Naive thymus-derived CD4-positive, alpha-beta T cell (primary cell): ENCODE measurements around the gene ANKRD66. TPM values are rescaled to one million over a fixed set of nuclear protein-coding genes. Genes with fewer than 3 reads are reported as not detected.
"Not testable (repeated sequence)": the region's sequence is repeated elsewhere in the genome, so short reads cannot be mapped to it uniquely, and the experiment has no call there.

ENCODE experiments used
- ATAC-seq: fragments of 150-1000 bp; cut with Tn5 transposase; 2 replicates; pipeline ENCODE4 v1.10.0; 2021; ENCODE audit warnings: mild to moderate bottlenecking, moderate library complexity
- CTCF ChIA-PET: fragments of 350-600 bp; sonication (Branson Sonifier 250); formaldehyde crosslinking; loops from one replicate; lab custom pipeline; 2021; ENCODE audit warnings: antibody characterized with exemption; lab: Charles Lee
- POLR2A ChIA-PET: fragments of 350-600 bp; sonication (Branson Sonifier 250); formaldehyde crosslinking; loops from one replicate; lab custom pipeline; 2021; ENCODE audit warnings: antibody characterized with exemption, inconsistent platforms; lab: Charles Lee
- DNase-seq, 9 donors: peaks; one replicate each; pipeline versions ENCODE4 v3.0.0 to v3.0.0-alpha.2; 2020 to 2022; ENCODE audit warnings: mixed read lengths in 1 of 9
- H3K27ac ChIP-seq: one replicate; pipeline ENCODE4 v1.7.0; 2013; ENCODE audit warnings: mild to moderate bottlenecking, low read depth, low read length, moderate library complexity
- H3K27me3 ChIP-seq, 2 donors: one replicate each; pipeline ENCODE4 v1.7.0; 2013; ENCODE audit warnings: low read length in 2 of 2, mild to moderate bottlenecking in 2 of 2, moderate library complexity in 2 of 2; ENCODE audit not compliant: control insufficient read depth in 2 of 2, insufficient read depth in 2 of 2
- H3K36me3 ChIP-seq, 3 experiments: 1 replicate in 2 of 3; 2 replicates in 1 of 3; pipeline ENCODE4 v1.7.0; 2013; ENCODE audit warnings: low read length in 3 of 3, mild to moderate bottlenecking in 3 of 3, moderate library complexity in 1 of 3; ENCODE audit not compliant: insufficient read depth in 3 of 3, control insufficient read depth in 2 of 3
- H3K4me1 ChIP-seq, 2 donors: one replicate each; pipeline ENCODE4 v1.7.0; 2013; ENCODE audit warnings: low read length in 2 of 2, mild to moderate bottlenecking in 2 of 2, moderate library complexity in 1 of 2; ENCODE audit not compliant: control insufficient read depth in 2 of 2, insufficient read depth in 2 of 2
- H3K4me3 ChIP-seq: 2 replicates; pipeline ENCODE4 v1.7.0; 2013; ENCODE audit warnings: mild to moderate bottlenecking, low read length
- H3K9me3 ChIP-seq, 3 experiments: 1 replicate in 2 of 3; 2 replicates in 1 of 3; pipeline ENCODE4 v1.7.0; 2013; ENCODE audit warnings: low read length in 3 of 3; ENCODE audit not compliant: control insufficient read depth in 2 of 3
- H3K27ac Mint-ChIP-seq, 9 donors: one replicate each; pipeline ENCODE4 v1.8.0; 2020 to 2022; ENCODE audit warnings: mixed read lengths in 9 of 9, mild to moderate bottlenecking in 8 of 9, moderate library complexity in 5 of 9, inconsistent platforms in 2 of 9
- H3K27me3 Mint-ChIP-seq, 5 donors: one replicate each; pipeline ENCODE4 v1.8.0; 2021 to 2022; ENCODE audit warnings: mixed read lengths in 5 of 5, mild to moderate bottlenecking in 1 of 5
- H3K36me3 Mint-ChIP-seq, 5 donors: one replicate each; pipeline ENCODE4 v1.8.0; 2020 to 2022; ENCODE audit warnings: mixed read lengths in 5 of 5, mild to moderate bottlenecking in 3 of 5, inconsistent platforms in 1 of 5
- H3K4me1 Mint-ChIP-seq, 7 donors: one replicate each; pipeline ENCODE4 v1.8.0; 2020 to 2022; ENCODE audit warnings: mixed read lengths in 7 of 7, mild to moderate bottlenecking in 3 of 7, inconsistent platforms in 1 of 7
- H3K4me3 Mint-ChIP-seq, 10 donors: one replicate each; pipeline ENCODE4 v1.8.0; 2020 to 2022; ENCODE audit warnings: mild to moderate bottlenecking in 10 of 10, mixed read lengths in 10 of 10, moderate library complexity in 6 of 10, inconsistent platforms in 2 of 10
- H3K9me3 Mint-ChIP-seq, 11 donors: one replicate each; pipeline ENCODE4 v1.8.0; 2020 to 2022; ENCODE audit warnings: mixed read lengths in 11 of 11, mild to moderate bottlenecking in 4 of 11, inconsistent platforms in 1 of 11, moderate library complexity in 1 of 11
- intact Hi-C, 2 donors: fragments of 100-400 bp; cut with micrococcal nuclease; formaldehyde crosslinking; loops; one replicate each; pipeline ENCODE4 v1.15.1; 2023
- polyA plus RNA-seq, 2 donors: library from polyadenylated mRNA; unstranded; fragments of 300-500 nt; fragmentation: Illumina TruSeq; gene quantifications; one replicate each; pipeline ENCODE4 v1.2.3, GENCODE V29; 2021
- total RNA-seq, 6 experiments: library from RNA in 5 of 6; stranded (reverse) in 5 of 6; gene quantifications; 1 replicate in 5 of 6; 2 replicates in 1 of 6; pipeline ENCODE4 v1.2.3 and lab custom pipeline; 2021 to 2026

Gene ANKRD66
- total and polyA plus RNA-seq, 7 experiments from 2014 or later: not detected

GRCh38 chr6:46758960-46759753 is 12.4 kb downstream of the ANKRD66 start:
- H3K4me1 Mint-ChIP-seq: no peaks in the 10 kb centered on the region
- no peaks in the 10 kb centered on the region for H3K36me3 ChIP-seq
- H3K27me3 ChIP-seq: no peaks in the 10 kb centered on the region
- CTCF ChIA-PET: no interaction called here
- DNase-seq (no peak), ATAC-seq (no peak)
- H3K4me3 Mint-ChIP-seq: no peak overlapping the region
- no peaks in the 10 kb centered on the region for H3K9me3 ChIP-seq
- H3K4me3 ChIP-seq: no peak overlapping the region
- peaks cover 0 to 4% (median 0%) of the 10 kb centered on the region in 11 donors for H3K9me3 Mint-ChIP-seq
- POLR2A ChIA-PET: no interaction called here
- no peaks in the 10 kb centered on the region for H3K4me1 ChIP-seq
- intact Hi-C loops: no loop called here
- no peaks in the 10 kb centered on the region for H3K36me3 Mint-ChIP-seq
- peaks cover 0 to 21% (median 17%) of the 10 kb centered on the region in 5 donors for H3K27me3 Mint-ChIP-seq
- H3K27ac ChIP-seq: no peak overlapping the region
- H3K27ac Mint-ChIP-seq: no peak overlapping the region

GRCh38 chr6:46760925-46761324 is 14.2 kb downstream of the ANKRD66 start:
- no peak for ATAC-seq
- CTCF ChIA-PET: no interaction called here
- intact Hi-C loops: no loop called here

GRCh38 chr6:46763466-46763865 is 16.7 kb downstream of the ANKRD66 start:
- no peaks in the 10 kb centered on the region for H3K27me3 ChIP-seq
- ATAC-seq (no peak), DNase-seq (no peak)
- Mint-ChIP-seq H3K4me3 (no peak overlapping the region), H3K9me3 (peaks cover 0 to 10% (median 6%) of the 10 kb centered on the region in 11 donors), H3K27me3 (peaks cover 0 to 40% (median 32%) of the 10 kb centered on the region in 5 donors), H3K27ac (no peak overlapping the region), H3K4me1 (no peaks in the 10 kb centered on the region), H3K36me3 (no peaks in the 10 kb centered on the region)
- H3K27ac ChIP-seq: no peak overlapping the region
- intact Hi-C loops: no loop called here
- POLR2A ChIA-PET: no interaction called here
- H3K4me3 ChIP-seq: no peak overlapping the region
- no peaks in the 10 kb centered on the region for H3K36me3 ChIP-seq
- no peaks in the 10 kb centered on the region for H3K4me1 ChIP-seq
- no peaks in the 10 kb centered on the region for H3K9me3 ChIP-seq
- CTCF ChIA-PET: no interaction called here

More at GRCh38 chr6:46760925-46761324, 14.2 kb downstream of the ANKRD66 start:
- Histone ChIP-seq H3K27ac (no peak overlapping the region), H3K4me1 (no peaks in the 10 kb centered on the region), H3K27me3 (no peaks in the 10 kb centered on the region), H3K9me3 (no peaks in the 10 kb centered on the region), H3K4me3 (no peak overlapping the region), H3K36me3 (no peaks in the 10 kb centered on the region)
- POLR2A ChIA-PET: no interaction called here
- no peak for DNase-seq
- Mint-ChIP-seq H3K36me3 (no peaks in the 10 kb centered on the region), H3K27ac (no peak overlapping the region), H3K27me3 (peaks cover 0 to 28% (median 27%) of the 10 kb centered on the region in 5 donors), H3K4me1 (no peaks in the 10 kb centered on the region), H3K4me3 (no peak overlapping the region), H3K9me3 (peaks cover 0 to 5% (median 0%) of the 10 kb centered on the region in 11 donors)

GRCh38 chr6:46764280-46764679 is 17.5 kb downstream of the ANKRD66 start:
- H3K4me1 ChIP-seq, H3K4me1 Mint-ChIP-seq, H3K4me3 ChIP-seq, POLR2A ChIA-PET, H3K36me3 Mint-ChIP-seq, H3K27ac ChIP-seq, H3K36me3 ChIP-seq, H3K27ac Mint-ChIP-seq, CTCF ChIA-PET, H3K4me3 Mint-ChIP-seq, DNase-seq, H3K9me3 ChIP-seq, ATAC-seq, H3K9me3 Mint-ChIP-seq, intact Hi-C loops, H3K27me3 ChIP-seq: not testable (repeated sequence)
- H3K27me3 Mint-ChIP-seq: peaks cover 0 to 43% (median 39%) of the 10 kb centered on the region in 5 donors

- no peak for ATAC-seq
- intact Hi-C loops: no loop called here
Observed at GRCh38 chr6:46764961-46765360, 18.2 kb downstream of the ANKRD66 start.

GRCh38 chr6:46772016-46772415 is 25.3 kb downstream of the ANKRD66 start:
- DNase-seq (no peak), ATAC-seq (no peak)
- Mint-ChIP-seq H3K27me3 (peaks cover 0 to 20% (median 16%) of the 10 kb centered on the region in 5 donors), H3K9me3 (peaks cover 0 to 8% (median 0%) of the 10 kb centered on the region in 11 donors), H3K4me3 (no peak overlapping the region), H3K27ac (no peak overlapping the region), H3K4me1 (peaks cover 0 to 2% (median 0%) of the 10 kb centered on the region in 7 donors), H3K36me3 (no peaks in the 10 kb centered on the region)
- CTCF ChIA-PET: no interaction called here
- H3K27ac ChIP-seq: no peak overlapping the region
- intact Hi-C loops: no loop called here
- POLR2A ChIA-PET: no interaction called here
- H3K4me3 ChIP-seq: no peak overlapping the region
- H3K9me3 ChIP-seq: no peaks in the 10 kb centered on the region
- no peaks in the 10 kb centered on the region for H3K4me1 ChIP-seq
- H3K36me3 ChIP-seq: no peaks in the 10 kb centered on the region
- no peaks in the 10 kb centered on the region for H3K27me3 ChIP-seq

More at GRCh38 chr6:46764961-46765360, 18.2 kb downstream of the ANKRD66 start:
- Mint-ChIP-seq H3K36me3 (no peaks in the 10 kb centered on the region), H3K27ac (no peak overlapping the region), H3K27me3 (peaks cover 0 to 41% (median 36%) of the 10 kb centered on the region in 5 donors), H3K4me3 (no peak overlapping the region), H3K9me3 (peaks cover 0 to 10% (median 6%) of the 10 kb centered on the region in 11 donors), H3K4me1 (no peaks in the 10 kb centered on the region)
- H3K27ac ChIP-seq: no peak overlapping the region
- H3K4me3 ChIP-seq: no peak overlapping the region
- no peaks in the 10 kb centered on the region for H3K36me3 ChIP-seq
- CTCF ChIA-PET: no interaction called here
- H3K4me1 ChIP-seq: no peaks in the 10 kb centered on the region
- POLR2A ChIA-PET: no interaction called here
- no peaks in the 10 kb centered on the region for H3K27me3 ChIP-seq
- H3K9me3 ChIP-seq: no peaks in the 10 kb centered on the region
- DNase-seq: no peak

- intact Hi-C loops: no loop called here
- no peaks in the 10 kb centered on the region for H3K27me3 ChIP-seq
- peaks cover 0 to 3% (median 0%) of the 10 kb centered on the region in 11 donors for H3K9me3 Mint-ChIP-seq
- no peak for DNase-seq
- H3K36me3 ChIP-seq: no peaks in the 10 kb centered on the region
- peak; percentile 85 for ATAC-seq
- no peak overlapping the region for H3K4me3 Mint-ChIP-seq
- no peak overlapping the region for H3K4me3 ChIP-seq
- H3K4me1 ChIP-seq: no peaks in the 10 kb centered on the region
- H3K27me3 Mint-ChIP-seq: peaks cover 0 to 15% (median 13%) of the 10 kb centered on the region in 5 donors
- H3K27ac ChIP-seq: no peak overlapping the region
- no peaks in the 10 kb centered on the region for H3K9me3 ChIP-seq
- peaks cover 0 to 2% (median 0%) of the 10 kb centered on the region in 7 donors for H3K4me1 Mint-ChIP-seq
- CTCF ChIA-PET: no interaction called here
- no peak overlapping the region for H3K27ac Mint-ChIP-seq
- H3K36me3 Mint-ChIP-seq: no peaks in the 10 kb centered on the region
- POLR2A ChIA-PET: no interaction called here
Observed at GRCh38 chr6:46772762-46773161, 26.0 kb downstream of the ANKRD66 start.
